GM18502 (cell line): Measurements from ENCODE around the gene TMPRSS12.
"Not testable (repeated sequence)": the region's sequence is repeated elsewhere in the genome, so short reads cannot be mapped to it uniquely, and the experiment has no call there.

Experiments used
- ATAC-seq: cut with Tn5 transposase; IDR thresholded peaks from one replicate; pipeline ENCODE4 v1.9.1; 2021; ENCODE audit warnings: mild to moderate bottlenecking; ENCODE audit not compliant: unreplicated experiment, poor library complexity

The TMPRSS12 gene

GRCh38 chr12:50925342-50925651 lies 82.6 kb downstream of the TMPRSS12 start:
- no peak for ATAC-seq

DNA sequence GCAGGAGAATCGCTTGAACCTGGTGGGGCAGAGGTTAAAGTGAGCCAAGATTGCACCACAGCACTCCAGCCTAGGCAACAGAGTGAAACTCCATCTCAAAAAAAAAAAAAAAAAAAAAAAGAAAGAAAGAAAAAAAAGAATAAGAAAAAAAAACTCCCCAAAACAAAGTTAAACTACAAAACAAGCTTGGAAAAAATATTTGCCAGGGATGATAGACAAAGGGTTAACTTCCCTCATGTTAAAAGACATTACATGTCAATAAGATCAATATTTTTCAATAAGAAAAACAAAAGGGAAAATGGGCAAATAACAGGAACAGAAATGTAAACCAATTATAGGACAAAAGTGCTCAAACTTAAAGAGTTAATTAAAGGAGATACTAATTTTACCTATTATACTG lies 83.2 kb downstream of the TMPRSS12 start:
- no peak for ATAC-seq

GRCh38 chr12:50926415-50926814 lies 83.7 kb downstream of the TMPRSS12 start:
- ATAC-seq, result no peak

DNA sequence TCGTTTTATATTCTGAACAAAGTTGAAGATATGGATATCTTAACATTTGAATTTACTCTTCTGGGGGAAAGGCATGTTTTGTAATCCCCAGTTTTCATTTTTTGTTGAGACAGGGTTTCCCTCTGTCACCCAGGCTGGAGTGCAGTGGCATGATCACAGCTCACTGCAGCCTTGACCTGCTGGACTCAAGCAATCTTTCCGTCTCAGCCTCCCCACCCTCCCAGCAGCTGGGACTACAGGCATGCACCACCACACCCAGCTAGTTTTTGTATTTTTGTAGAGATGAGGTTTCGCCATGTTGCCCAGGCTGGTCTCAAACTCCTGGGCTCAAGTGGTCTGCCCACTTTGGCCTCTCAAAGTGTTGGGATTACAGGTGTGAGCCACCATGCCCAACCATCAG lies 84.2 kb downstream of the TMPRSS12 start:
- not testable (repeated sequence) for ATAC-seq

- no peak for ATAC-seq
Observed at GRCh38 chr12:50927356-50927755, 84.6 kb downstream of the TMPRSS12 start.

- no peak for ATAC-seq
Observed at GRCh38 chr12:50927766-50928224, 85.1 kb downstream of the TMPRSS12 start.

GRCh38 chr12:50928392-50928791 lies 85.7 kb downstream of the TMPRSS12 start:
- ATAC-seq, result no peak

DNA sequence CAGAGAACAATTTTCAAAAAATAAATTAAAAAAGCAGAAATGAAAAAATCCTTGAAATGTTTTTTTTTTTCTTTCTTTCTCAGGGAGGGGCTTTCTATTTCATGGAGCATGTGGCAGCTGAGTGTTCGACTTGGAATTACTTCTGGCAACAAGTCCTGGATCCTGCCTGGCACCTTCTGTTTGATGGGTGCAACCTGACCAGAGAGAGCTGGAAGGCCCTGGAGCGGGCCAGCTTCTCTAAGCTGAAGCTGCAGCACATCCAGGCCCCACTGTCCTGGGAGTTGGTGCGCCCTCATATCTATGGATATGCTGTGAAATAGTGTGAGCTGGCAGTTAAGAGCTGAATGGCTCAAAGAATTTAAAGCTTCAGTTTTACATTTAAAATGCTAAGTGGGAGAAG lies 87.1 kb downstream of the TMPRSS12 start:
- ATAC-seq, result no peak

DNA sequence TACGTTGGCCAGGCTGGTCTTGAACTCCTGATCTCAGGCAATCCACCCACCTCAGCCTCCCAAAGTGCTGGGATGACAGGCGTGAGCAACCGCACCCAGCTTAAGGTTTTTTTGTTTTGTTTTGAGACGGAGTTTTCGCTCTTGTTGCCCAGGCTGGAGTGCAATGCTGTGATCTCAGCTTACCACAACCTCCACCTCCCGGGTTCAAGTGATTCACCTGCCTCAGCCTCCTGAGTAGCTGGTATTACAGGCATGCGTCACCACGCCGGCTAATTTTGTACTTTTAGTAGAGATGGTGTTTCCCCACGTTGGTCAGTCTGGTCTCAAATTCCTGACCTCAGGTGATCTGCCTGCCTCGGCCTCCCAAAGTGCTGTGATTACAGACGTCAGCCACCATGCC lies 87.8 kb downstream of the TMPRSS12 start:
- not testable (repeated sequence) for ATAC-seq

- no peak for ATAC-seq
Observed at GRCh38 chr12:50932787-50933280, 90.1 kb downstream of the TMPRSS12 start.

GRCh38 chr12:50933459-50934124 lies 90.9 kb downstream of the TMPRSS12 start:
- no peak for ATAC-seq

DNA sequence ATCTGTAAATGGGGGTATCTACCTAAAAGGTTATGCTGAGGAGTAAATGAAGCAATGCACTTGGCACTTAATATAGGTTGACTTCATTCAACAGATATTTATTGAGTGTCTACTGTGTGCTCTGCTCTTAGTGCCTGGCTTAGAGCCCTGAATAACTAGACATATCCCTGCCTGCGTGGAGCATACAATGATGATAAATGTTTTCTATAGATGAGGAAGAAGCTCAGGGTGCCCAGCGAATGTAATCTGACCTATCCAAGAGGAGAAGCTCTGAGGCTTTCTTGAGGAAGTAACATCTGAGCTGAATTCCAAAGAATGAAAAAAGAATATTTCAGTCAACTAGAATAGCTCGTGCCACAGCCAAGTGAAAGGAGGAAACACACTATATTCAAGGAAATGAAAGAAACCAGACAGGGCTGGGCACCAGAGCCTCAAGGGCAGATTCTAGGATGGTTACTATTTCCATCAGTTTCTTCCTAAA lies 91.7 kb downstream of the TMPRSS12 start:
- no peak for ATAC-seq

DNA sequence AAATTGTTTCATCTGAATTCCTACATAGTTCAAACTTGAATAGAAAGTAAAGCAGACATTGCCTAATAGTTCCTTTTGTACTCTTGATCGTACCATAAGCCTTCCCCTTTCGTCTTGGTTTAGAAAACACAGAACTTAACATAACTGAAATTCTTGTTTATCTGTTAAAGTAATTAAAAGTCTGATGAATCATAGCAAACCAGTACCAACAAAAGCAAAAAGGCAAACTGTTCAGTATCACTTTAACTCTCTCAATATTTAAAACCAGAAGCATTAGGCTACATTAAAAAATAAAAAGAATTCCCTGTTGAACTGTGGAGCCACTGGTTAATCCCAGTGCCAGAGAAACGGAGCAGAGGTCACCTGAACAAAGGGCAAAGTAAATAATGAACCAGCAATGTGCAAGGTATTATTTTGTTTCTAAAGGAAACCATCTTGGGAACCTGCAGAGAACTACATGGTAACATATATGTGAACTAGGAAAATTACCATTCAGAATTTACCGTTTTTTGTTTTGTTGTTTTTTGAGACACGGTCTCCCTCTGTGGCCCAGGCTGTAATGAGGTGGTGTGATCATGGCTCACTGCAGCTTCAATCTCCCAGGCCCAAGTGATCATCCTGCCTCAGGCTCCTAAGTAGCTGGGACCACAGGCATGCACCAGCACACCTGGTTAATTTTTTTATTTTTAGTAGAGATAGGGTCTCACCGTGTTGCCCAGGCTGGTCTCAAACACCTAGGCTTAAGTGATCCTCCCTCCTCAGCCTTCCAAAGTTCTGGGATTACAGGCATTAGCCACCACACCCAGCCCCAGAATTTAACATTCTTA lies 92.5 kb downstream of the TMPRSS12 start:
- ATAC-seq, result no peak

GRCh38 chr12:50936821-50937530 lies 94.2 kb downstream of the TMPRSS12 start:
- ATAC-seq, result no peak
